ENCODE results near the gene SPEG. TPM values are rescaled to one million over a fixed set of nuclear protein-coding genes. Genes with fewer than 3 reads are reported as not detected.
A peak's percentile ranks its signal among the peaks of the same experiment; 100 is the strongest.

The SPEG gene
- total RNA-seq, 6 experiments from 2014 or later, result 0.24 to 1.5 (median 0.48) TPM

DNA sequence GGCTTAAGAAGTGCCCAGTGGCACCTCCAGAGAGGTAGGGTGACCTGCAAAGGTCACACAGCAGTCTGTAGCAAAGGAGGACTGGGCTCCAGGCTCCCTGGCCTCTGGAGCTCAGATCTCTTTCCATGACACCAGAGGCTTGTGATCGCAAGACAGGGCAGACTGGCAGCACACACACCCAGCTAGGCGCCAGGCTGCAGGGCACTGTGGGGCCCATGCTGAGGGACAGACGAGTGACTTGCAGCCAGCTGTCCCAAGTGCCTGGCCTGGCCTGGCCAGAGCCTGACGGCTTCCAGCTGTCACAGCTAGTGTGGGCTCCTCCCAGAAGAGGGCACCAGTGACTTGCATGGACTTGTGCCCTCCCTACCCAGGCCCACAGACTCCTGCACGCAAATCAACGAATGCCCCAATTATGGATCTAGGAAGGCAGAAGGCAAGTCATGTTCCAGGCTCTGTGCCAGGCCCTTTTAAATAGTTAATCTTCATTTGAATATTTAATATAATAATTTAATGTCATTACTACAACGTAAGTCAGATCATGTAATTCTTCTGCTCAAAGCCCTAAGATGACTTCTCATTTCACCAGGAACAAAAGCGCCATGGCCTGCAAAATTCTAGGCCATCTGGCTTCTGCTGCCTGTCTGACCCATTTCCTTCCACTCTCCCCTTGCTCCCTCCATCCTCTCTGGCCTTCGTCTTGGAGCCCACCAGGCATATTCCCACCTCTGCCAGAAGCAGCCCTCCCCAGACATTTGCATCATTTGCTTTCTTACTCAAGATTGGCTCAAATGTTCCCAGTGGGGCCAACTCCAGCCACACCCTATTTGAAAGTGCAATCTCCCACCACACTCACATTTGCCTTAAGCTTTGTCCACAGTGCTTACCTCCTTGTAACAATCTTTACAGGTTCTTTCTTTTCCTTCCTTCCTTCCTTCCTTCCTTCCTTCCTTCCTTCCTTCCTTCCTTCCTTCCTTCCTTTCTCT is 3.7 kb upstream of the SPEG start:
- H3K4me1 ChIP-seq, result peaks cover 0 to 7% (median 0%) of the 10 kb centered on the region in 4 donors
- no peak for DNase-seq
- peak; percentile 63 to 70 (median 66) for ATAC-seq
- H3K27ac ChIP-seq, result no peak overlapping the region
- intact Hi-C loops (cut with DNase I), result no loop called here
- no peak overlapping the region for H3K4me3 ChIP-seq
- 62% methylated on average over 5 of the region's 9 CpGs for WGBS (ENCODE audit: insufficient coverage, low coverage, low lambda C conversion rate, missing lambda C conversion rate)
- TF ChIP-seq, protein P1, sequence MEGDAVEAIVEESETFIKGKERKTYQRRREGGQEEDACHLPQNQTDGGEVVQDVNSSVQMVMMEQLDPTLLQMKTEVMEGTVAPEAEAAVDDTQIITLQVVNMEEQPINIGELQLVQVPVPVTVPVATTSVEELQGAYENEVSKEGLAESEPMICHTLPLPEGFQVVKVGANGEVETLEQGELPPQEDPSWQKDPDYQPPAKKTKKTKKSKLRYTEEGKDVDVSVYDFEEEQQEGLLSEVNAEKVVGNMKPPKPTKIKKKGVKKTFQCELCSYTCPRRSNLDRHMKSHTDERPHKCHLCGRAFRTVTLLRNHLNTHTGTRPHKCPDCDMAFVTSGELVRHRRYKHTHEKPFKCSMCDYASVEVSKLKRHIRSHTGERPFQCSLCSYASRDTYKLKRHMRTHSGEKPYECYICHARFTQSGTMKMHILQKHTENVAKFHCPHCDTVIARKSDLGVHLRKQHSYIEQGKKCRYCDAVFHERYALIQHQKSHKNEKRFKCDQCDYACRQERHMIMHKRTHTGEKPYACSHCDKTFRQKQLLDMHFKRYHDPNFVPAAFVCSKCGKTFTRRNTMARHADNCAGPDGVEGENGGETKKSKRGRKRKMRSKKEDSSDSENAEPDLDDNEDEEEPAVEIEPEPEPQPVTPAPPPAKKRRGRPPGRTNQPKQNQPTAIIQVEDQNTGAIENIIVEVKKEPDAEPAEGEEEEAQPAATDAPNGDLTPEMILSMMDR (IDR thresholded peaks at IDR 0.05), result peak in 2 of 4 donors; percentile 15 to 21
- TF ChIP-seq POLR2A (IDR thresholded peaks at IDR 0.05), result no peak
- no peaks in the 10 kb centered on the region for H3K27me3 ChIP-seq
- no peaks in the 10 kb centered on the region for H3K36me3 ChIP-seq
- H3K9me3 ChIP-seq, result no peaks in the 10 kb centered on the region

DNA sequence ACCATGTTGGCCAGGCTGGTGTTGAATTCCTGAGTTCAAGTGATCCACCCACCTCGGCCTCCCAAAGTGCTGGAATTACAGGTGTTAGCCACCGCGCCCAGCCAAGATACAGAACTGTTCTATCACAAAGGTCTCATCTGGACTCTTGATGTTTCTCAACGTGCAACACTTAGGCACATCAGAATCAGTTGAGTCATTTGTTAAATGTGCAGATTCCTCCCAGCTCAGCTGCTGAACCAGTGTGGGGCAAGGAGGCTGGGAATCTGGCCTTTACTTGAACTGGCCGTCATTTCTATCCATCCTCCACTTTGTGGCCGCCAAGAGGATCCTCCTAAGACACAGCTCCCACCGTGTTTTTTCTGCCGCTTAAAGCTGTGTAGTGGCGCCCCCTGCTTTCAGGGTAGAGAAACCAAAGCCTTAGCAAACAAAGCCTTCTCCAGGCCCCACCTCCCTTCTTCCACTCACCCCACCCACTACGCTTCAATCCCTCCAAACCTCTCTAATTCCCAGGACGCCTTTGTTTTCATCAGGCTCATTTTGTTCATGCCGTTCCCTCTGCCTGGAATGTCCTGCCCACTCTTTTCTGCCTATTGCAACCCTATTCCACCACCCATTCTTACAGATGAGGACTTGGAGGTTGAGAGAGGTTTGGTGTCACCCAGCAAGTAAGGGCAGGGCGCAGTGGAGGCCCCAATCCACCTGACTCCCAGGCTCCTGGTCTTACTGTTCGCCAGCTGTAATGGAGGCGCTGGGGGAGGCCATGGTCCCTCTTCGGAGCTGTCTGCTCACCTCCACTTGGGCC is 776 bp upstream of the SPEG start:
- DNase-seq (no peak), ATAC-seq (no peak)
- Histone ChIP-seq H3K27ac (no peak overlapping the region), H3K36me3 (no peaks in the 10 kb centered on the region), H3K4me3 (no peak overlapping the region), H3K27me3 (no peaks in the 10 kb centered on the region), H3K9me3 (no peaks in the 10 kb centered on the region), H3K4me1 (peaks cover 0 to 7% (median 0%) of the 10 kb centered on the region in 4 donors)
- WGBS (ENCODE audit: insufficient coverage, low coverage, low lambda C conversion rate, missing lambda C conversion rate), result 72% methylated on average over 9 of the region's 16 CpGs
- TF ChIP-seq POLR2A (IDR thresholded peaks at IDR 0.05), result no peak
- TF ChIP-seq, protein P1 (IDR thresholded peaks at IDR 0.05), result peak in 3 of 4 donors; percentile 14 to 25 (median 16)
- intact Hi-C loops (cut with DNase I), result no loop called here

DNA sequence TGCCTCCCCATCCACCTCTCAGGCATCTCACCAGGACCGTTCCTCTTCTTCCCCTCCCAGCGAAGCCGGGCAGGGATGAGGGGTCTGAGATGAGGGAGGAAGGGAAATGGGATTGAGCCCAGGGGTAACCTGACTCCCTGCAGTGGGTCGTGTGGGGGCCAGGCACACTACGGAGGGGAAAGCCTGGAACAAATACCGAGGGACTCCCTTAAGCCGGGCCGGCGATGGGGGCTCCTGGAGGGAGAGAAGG is 250 bp upstream of the SPEG start:
- H3K27me3 ChIP-seq, result no peaks in the 10 kb centered on the region
- H3K4me3 ChIP-seq, result no peak overlapping the region
- H3K4me1 ChIP-seq, result peaks cover 0 to 7% (median 0%) of the 10 kb centered on the region in 4 donors
- WGBS (ENCODE audit: insufficient coverage, low coverage, low lambda C conversion rate, missing lambda C conversion rate), result 34% methylated on average over 5 of the region's 9 CpGs
- no peaks in the 10 kb centered on the region for H3K36me3 ChIP-seq
- TF ChIP-seq, protein P1 (IDR thresholded peaks at IDR 0.05), result no peak
- TF ChIP-seq POLR2A (IDR thresholded peaks at IDR 0.05), result no peak
- no peak for ATAC-seq
- no peak for DNase-seq
- H3K27ac ChIP-seq, result no peak overlapping the region
- H3K9me3 ChIP-seq, result no peaks in the 10 kb centered on the region
- intact Hi-C loops (cut with DNase I), result no loop called here

DNA sequence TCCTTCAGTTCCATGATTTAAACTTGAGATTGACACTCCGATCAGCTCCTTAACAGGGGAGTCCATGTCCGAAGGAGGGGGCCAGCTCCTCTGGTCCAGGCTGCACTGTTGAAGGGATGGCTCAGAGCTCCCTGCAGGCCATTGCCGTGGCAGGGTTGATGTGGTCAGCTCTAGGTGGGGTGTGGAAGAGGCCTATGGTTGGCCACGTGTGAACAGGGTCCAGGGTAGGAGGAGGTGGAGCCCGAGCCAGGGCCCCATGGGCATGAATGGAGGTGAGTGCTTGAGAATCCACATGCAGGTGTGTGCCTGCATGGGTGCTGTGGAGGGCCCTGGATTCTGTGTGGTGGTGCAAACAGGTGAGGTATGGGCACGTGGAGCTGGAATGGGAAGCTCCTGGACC is 1.1 kb downstream of the SPEG start:
- 91% methylated on average over 4 of the region's 6 CpGs for WGBS (ENCODE audit: insufficient coverage, low coverage, low lambda C conversion rate, missing lambda C conversion rate)
- no peak overlapping the region for H3K4me3 ChIP-seq
- H3K4me1 ChIP-seq, result peaks cover 0 to 7% (median 0%) of the 10 kb centered on the region in 4 donors
- H3K27me3 ChIP-seq, result no peaks in the 10 kb centered on the region
- H3K9me3 ChIP-seq, result no peaks in the 10 kb centered on the region
- H3K36me3 ChIP-seq, result no peaks in the 10 kb centered on the region
- intact Hi-C loops (cut with DNase I), result no loop called here
- no peak overlapping the region for H3K27ac ChIP-seq
- ATAC-seq (no peak), DNase-seq (no peak)
- TF ChIP-seq, protein P1 (IDR thresholded peaks at IDR 0.05), result no peak
- no peak for TF ChIP-seq POLR2A (IDR thresholded peaks at IDR 0.05)

Data from right lobe of liver (tissue), 6 donors.